Suprapubic skin (tissue), 4 donors: ENCODE results near the gene IL18BP.

ENCODE experiments used
- EP300 ChIP-seq: sonication (generic); formaldehyde crosslinking; IDR thresholded peaks from one replicate; pipeline ENCODE4 v1.6.1; 2017; ENCODE audit warnings: antibody characterized with exemption
- POLR2A ChIP-seq, 2 donors: fragments of 450-650 bp; IDR thresholded peaks; one replicate each; pipeline ENCODE4 v1.6.1; 2017; ENCODE audit warnings: antibody characterized with exemption in 2 of 2, mild to moderate bottlenecking in 2 of 2, moderate library complexity in 2 of 2
- POLR2AphosphoS5 ChIP-seq, 3 donors: sonication (generic); formaldehyde crosslinking; IDR thresholded peaks; one replicate each; pipeline ENCODE4 v1.6.1; 2017; ENCODE audit warnings: antibody characterized with exemption in 3 of 3
- TF ChIP-seq, protein P1 (sequence below), 2 donors: fragments of 200-600 bp in 1 of 2; fragments of 450-650 bp in 1 of 2; sonication (generic) in 1 of 2; IDR thresholded peaks; one replicate each; pipeline ENCODE4 v1.5.1; 2016 to 2019; ENCODE audit warnings: antibody characterized with exemption in 2 of 2, mild to moderate bottlenecking in 1 of 2, moderate library complexity in 1 of 2

GRCh38 chr11:72001834-72002591, 3.3 kb downstream of the IL18BP start:
- TF ChIP-seq, protein P1, sequence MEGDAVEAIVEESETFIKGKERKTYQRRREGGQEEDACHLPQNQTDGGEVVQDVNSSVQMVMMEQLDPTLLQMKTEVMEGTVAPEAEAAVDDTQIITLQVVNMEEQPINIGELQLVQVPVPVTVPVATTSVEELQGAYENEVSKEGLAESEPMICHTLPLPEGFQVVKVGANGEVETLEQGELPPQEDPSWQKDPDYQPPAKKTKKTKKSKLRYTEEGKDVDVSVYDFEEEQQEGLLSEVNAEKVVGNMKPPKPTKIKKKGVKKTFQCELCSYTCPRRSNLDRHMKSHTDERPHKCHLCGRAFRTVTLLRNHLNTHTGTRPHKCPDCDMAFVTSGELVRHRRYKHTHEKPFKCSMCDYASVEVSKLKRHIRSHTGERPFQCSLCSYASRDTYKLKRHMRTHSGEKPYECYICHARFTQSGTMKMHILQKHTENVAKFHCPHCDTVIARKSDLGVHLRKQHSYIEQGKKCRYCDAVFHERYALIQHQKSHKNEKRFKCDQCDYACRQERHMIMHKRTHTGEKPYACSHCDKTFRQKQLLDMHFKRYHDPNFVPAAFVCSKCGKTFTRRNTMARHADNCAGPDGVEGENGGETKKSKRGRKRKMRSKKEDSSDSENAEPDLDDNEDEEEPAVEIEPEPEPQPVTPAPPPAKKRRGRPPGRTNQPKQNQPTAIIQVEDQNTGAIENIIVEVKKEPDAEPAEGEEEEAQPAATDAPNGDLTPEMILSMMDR (IDR thresholded peaks at IDR 0.05), result no peak
- TF ChIP-seq POLR2A (IDR thresholded peaks at IDR 0.05) (no peak), POLR2AphosphoS5 (IDR thresholded peaks at IDR 0.05) (no peak), EP300 (no peak)
